SK-N-MC (cell line): ENCODE measurements around the gene ARFRP1.

Experiments
- EZH2 ChIP-seq: fragments of 200-600 bp; sonication (generic); IDR thresholded peaks from one replicate; pipeline ENCODE4 v1.6.1; 2017; ENCODE audit warnings: antibody characterized with exemption
- POLR2AphosphoS5 ChIP-seq: IDR thresholded peaks from 2 replicates; pipeline ENCODE4 v1.6.1; 2012; ENCODE audit warnings: mild to moderate bottlenecking, low read depth, low read length, borderline replicate concordance

DNA sequence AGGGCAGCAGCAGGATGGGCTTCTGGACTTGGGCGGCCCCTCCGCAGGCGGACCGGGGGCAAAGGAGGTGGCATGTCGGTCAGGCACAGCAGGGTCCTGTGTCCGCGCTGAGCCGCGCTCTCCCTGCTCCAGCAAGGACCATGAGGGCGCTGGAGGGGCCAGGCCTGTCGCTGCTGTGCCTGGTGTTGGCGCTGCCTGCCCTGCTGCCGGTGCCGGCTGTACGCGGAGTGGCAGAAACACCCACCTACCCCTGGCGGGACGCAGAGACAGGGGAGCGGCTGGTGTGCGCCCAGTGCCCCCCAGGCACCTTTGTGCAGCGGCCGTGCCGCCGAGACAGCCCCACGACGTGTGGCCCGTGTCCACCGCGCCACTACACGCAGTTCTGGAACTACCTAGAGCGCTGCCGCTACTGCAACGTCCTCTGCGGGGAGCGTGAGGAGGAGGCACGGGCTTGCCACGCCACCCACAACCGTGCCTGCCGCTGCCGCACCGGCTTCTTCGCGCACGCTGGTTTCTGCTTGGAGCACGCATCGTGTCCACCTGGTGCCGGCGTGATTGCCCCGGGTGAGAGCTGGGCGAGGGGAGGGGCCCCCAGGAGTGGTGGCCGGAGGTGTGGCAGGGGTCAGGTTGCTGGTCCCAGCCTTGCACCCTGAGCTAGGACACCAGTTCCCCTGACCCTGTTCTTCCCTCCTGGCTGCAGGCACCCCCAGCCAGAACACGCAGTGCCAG is 11.0 kb downstream of the ARFRP1 start, which contains the start of gene TNFRSF6B:
- TF ChIP-seq EZH2 (no peak), POLR2AphosphoS5 (no peak)
